Measurements from ENCODE around the gene SERPIND1. TPM values are rescaled to one million over a fixed set of nuclear protein-coding genes. Genes with fewer than 3 reads are reported as not detected.

Gene SERPIND1
- total and polyA plus RNA-seq, 2 experiments from 2014 or later: 50.9 to 56.8 TPM

- H3K9me2 ChIP-seq (replicated peaks; ENCODE audit: insufficient read depth): no peaks in the 10 kb centered on the region
- no peaks in the 10 kb centered on the region for H3K9me3 ChIP-seq (ENCODE audit: low read depth)
- no peak overlapping the region for H3K4me2 ChIP-seq
- no peak overlapping the region for H2AFZ ChIP-seq
- H3K27ac ChIP-seq: no peak overlapping the region
- H3K36me3 ChIP-seq (replicated peaks; ENCODE audit: insufficient read depth, low read depth): peaks cover 3% of the 10 kb centered on the region
- TF ChIP-seq CTCF (IDR thresholded peaks at IDR 0.05; ENCODE audit: poor library complexity): no peak
- no peaks in the 10 kb centered on the region for H3K4me1 ChIP-seq (ENCODE audit: insufficient read depth)
- no peak for DNase-seq (ENCODE audit: low spot score)
- no peaks in the 10 kb centered on the region for H3K79me2 ChIP-seq
- no peaks in the 10 kb centered on the region for H3K27me3 ChIP-seq
- 93% methylated on average over 3 of the region's 3 CpGs for WGBS (ENCODE audit: low lambda C conversion rate, missing lambda C conversion rate)
- no peaks in the 10 kb centered on the region for H4K20me1 ChIP-seq (ENCODE audit: insufficient read depth, poor library complexity, severe bottlenecking)
- no peak overlapping the region for H3K4me3 ChIP-seq
Observed at GRCh38 chr22:20756846-20757245, 17.1 kb upstream of the SERPIND1 start.

- H3K4me1 ChIP-seq (ENCODE audit: insufficient read depth): no peaks in the 10 kb centered on the region
- no peaks in the 10 kb centered on the region for H4K20me1 ChIP-seq (ENCODE audit: insufficient read depth, poor library complexity, severe bottlenecking)
- H3K27me3 ChIP-seq: no peaks in the 10 kb centered on the region
- no peaks in the 10 kb centered on the region for H3K9me2 ChIP-seq (replicated peaks; ENCODE audit: insufficient read depth)
- TF ChIP-seq EZH2 (IDR thresholded peaks at IDR 0.05; ENCODE audit: borderline replicate concordance): no peak
- no peak overlapping the region for H3K27ac ChIP-seq
- 100% methylated on average over 2 of the region's 2 CpGs for WGBS (ENCODE audit: low lambda C conversion rate, missing lambda C conversion rate)
- H3K36me3 ChIP-seq (replicated peaks; ENCODE audit: insufficient read depth, low read depth): peaks cover 5% of the 10 kb centered on the region
- no peak overlapping the region for H3K4me3 ChIP-seq
- no peak for DNase-seq (ENCODE audit: low spot score)
- H2AFZ ChIP-seq: no peak overlapping the region
- H3K79me2 ChIP-seq: no peaks in the 10 kb centered on the region
- no peaks in the 10 kb centered on the region for H3K9me3 ChIP-seq (ENCODE audit: low read depth)
- H3K4me2 ChIP-seq: no peak overlapping the region
Observed at GRCh38 chr22:20758688-20759087, 15.2 kb upstream of the SERPIND1 start.

GRCh38 chr22:20760084-20760483 lies 13.8 kb upstream of the SERPIND1 start:
- Histone ChIP-seq H4K20me1 (ENCODE audit: insufficient read depth, poor library complexity, severe bottlenecking) (no peaks in the 10 kb centered on the region), H3K9me2 (replicated peaks; ENCODE audit: insufficient read depth) (no peaks in the 10 kb centered on the region), H3K36me3 (replicated peaks; ENCODE audit: insufficient read depth, low read depth) (peaks cover 6% of the 10 kb centered on the region), H3K9me3 (ENCODE audit: low read depth) (no peaks in the 10 kb centered on the region), H3K4me1 (ENCODE audit: insufficient read depth) (no peaks in the 10 kb centered on the region), H3K27ac (no peak overlapping the region), H3K27me3 (no peaks in the 10 kb centered on the region), H3K4me3 (no peak overlapping the region), H3K4me2 (no peak overlapping the region), H2AFZ (no peak overlapping the region), H3K79me2 (no peaks in the 10 kb centered on the region)
- no peak for DNase-seq (ENCODE audit: low spot score)
- WGBS (ENCODE audit: low lambda C conversion rate, missing lambda C conversion rate): 100% methylated on average over 2 of the region's 2 CpGs
- no peak for TF ChIP-seq EZH2phosphoT487 (IDR thresholded peaks at IDR 0.05; ENCODE audit: low read depth, severe bottlenecking, unreplicated experiment)
- TF ChIP-seq EZH2 (IDR thresholded peaks at IDR 0.05; ENCODE audit: borderline replicate concordance): no peak
- no peak for TF ChIP-seq CTCF (IDR thresholded peaks at IDR 0.05; ENCODE audit: poor library complexity)

- H3K27me3 ChIP-seq: no peaks in the 10 kb centered on the region
- H3K4me2 ChIP-seq: no peak overlapping the region
- no peak for DNase-seq (ENCODE audit: low spot score)
- H3K27ac ChIP-seq: no peak overlapping the region
- no peaks in the 10 kb centered on the region for H4K20me1 ChIP-seq (ENCODE audit: insufficient read depth, poor library complexity, severe bottlenecking)
- no peaks in the 10 kb centered on the region for H3K79me2 ChIP-seq
- WGBS (ENCODE audit: low lambda C conversion rate, missing lambda C conversion rate): 94% methylated on average over 2 of the region's 2 CpGs
- no peaks in the 10 kb centered on the region for H3K9me3 ChIP-seq (ENCODE audit: low read depth)
- H2AFZ ChIP-seq: no peak overlapping the region
- no peaks in the 10 kb centered on the region for H3K4me1 ChIP-seq (ENCODE audit: insufficient read depth)
- TF ChIP-seq EZH2phosphoT487 (IDR thresholded peaks at IDR 0.05; ENCODE audit: low read depth, severe bottlenecking, unreplicated experiment): no peak
- peaks cover 6% of the 10 kb centered on the region for H3K36me3 ChIP-seq (replicated peaks; ENCODE audit: insufficient read depth, low read depth)
- H3K9me2 ChIP-seq (replicated peaks; ENCODE audit: insufficient read depth): no peaks in the 10 kb centered on the region
- H3K4me3 ChIP-seq: no peak overlapping the region
Observed at GRCh38 chr22:20761536-20761935, 12.4 kb upstream of the SERPIND1 start.
